IMR-90 (cell line): ENCODE data around the gene TECTA. TPM values are rescaled to one million over a fixed set of nuclear protein-coding genes. Genes with fewer than 3 reads are reported as not detected.

ENCODE experiments used
- ATAC-seq: fragments of 200-7000 bp; cut with Tn5 transposase; 2 replicates; pipeline ENCODE4 v1.9.1; 2020; ENCODE audit warnings: low read depth, mild to moderate bottlenecking, moderate library complexity
- BruUV-seq: library from RNA; stranded (reverse); fragments of 400-500 nt; replicated peaks from 2 replicates; lab custom pipeline; 2021; lab: Mats Ljungman, UMichigan
- CTCF ChIA-PET: fragments of 300-600 bp; formaldehyde crosslinking; extraction: SDS; loops from one replicate; lab custom pipeline; 2021; ENCODE audit warnings: antibody characterized with exemption; lab: Yijun Ruan, JAX
- POLR2A ChIA-PET: fragments of 300-600 bp; sonication (Branson Sonifier 250); formaldehyde crosslinking; loops from one replicate; lab custom pipeline; 2022; ENCODE audit warnings: antibody characterized with exemption; ENCODE audit not compliant: unreplicated experiment; lab: Charles Lee
- DNase-seq: peaks from one replicate; pipeline ENCODE4 v3.0.0; 2013
- H2AFZ ChIP-seq: replicated peaks from 2 replicates; pipeline ENCODE3; 2013; ENCODE audit warnings: low read length, mild to moderate bottlenecking; ENCODE audit not compliant: poor library complexity
- H2AK5ac ChIP-seq: 2 replicates; pipeline ENCODE4 v1.6.1; 2013; ENCODE audit warnings: low read depth, low read length, inconsistent platforms
- H2AK9ac ChIP-seq: replicated peaks from 2 replicates; pipeline ENCODE3; 2013; ENCODE audit warnings: mild to moderate bottlenecking, low read depth, low read length, moderate library complexity; ENCODE audit not compliant: poor library complexity
- H2BK120ac ChIP-seq: 2 replicates; pipeline ENCODE4 v1.6.1; 2013; ENCODE audit warnings: low read depth, low read length, inconsistent platforms
- H2BK15ac ChIP-seq: 3 replicates; pipeline ENCODE4 v1.6.1; 2013; ENCODE audit warnings: low read depth, low read length, inconsistent platforms
- H2BK20ac ChIP-seq: 2 replicates; pipeline ENCODE4 v1.6.1; 2013; ENCODE audit warnings: low read depth, mild to moderate bottlenecking, inconsistent platforms, low read length, moderate library complexity
- H2BK5ac ChIP-seq: 2 replicates; pipeline ENCODE4 v1.6.1; 2013; ENCODE audit warnings: mild to moderate bottlenecking, low read depth, low read length, inconsistent platforms; ENCODE audit not compliant: poor library complexity, severe bottlenecking
- H3K14ac ChIP-seq: replicated peaks from 2 replicates; pipeline ENCODE4 v1.6.1; 2013; ENCODE audit warnings: low read depth, low read length, inconsistent platforms
- H3K18ac ChIP-seq: 2 replicates; pipeline ENCODE4 v1.6.1; 2013; ENCODE audit warnings: low read depth, low read length, control low read depth
- H3K23ac ChIP-seq: 2 replicates; pipeline ENCODE4 v1.6.1; 2013; ENCODE audit warnings: low read depth, low read length, inconsistent platforms
- H3K27ac ChIP-seq: 2 replicates; pipeline ENCODE4 v1.5.1; 2013; ENCODE audit warnings: mild to moderate bottlenecking, control low read depth, low read length; ENCODE audit not compliant: insufficient read depth
- H3K27me3 ChIP-seq: 2 replicates; pipeline ENCODE4 v1.6.1; 2013; ENCODE audit warnings: low read length; ENCODE audit not compliant: control insufficient read depth, insufficient read depth
- H3K36me3 ChIP-seq: 2 replicates; pipeline ENCODE4 v1.6.1; 2013; ENCODE audit warnings: low read length, mixed read lengths; ENCODE audit not compliant: control insufficient read depth, insufficient read depth
- H3K4ac ChIP-seq: 2 replicates; pipeline ENCODE4 v1.6.1; 2013; ENCODE audit warnings: low read depth, low read length, inconsistent platforms
- H3K4me1 ChIP-seq: 2 replicates; pipeline ENCODE4 v1.6.1; 2013; ENCODE audit warnings: low read length, mixed read lengths; ENCODE audit not compliant: control insufficient read depth, insufficient read depth
- H3K4me2 ChIP-seq: 2 replicates; pipeline ENCODE4 v1.6.1; 2013; ENCODE audit warnings: low read depth, mild to moderate bottlenecking, control low read depth, low read length, moderate library complexity
- H3K4me3 ChIP-seq: 2 replicates; pipeline ENCODE4 v1.5.1; 2013; ENCODE audit warnings: low read depth, mild to moderate bottlenecking, control low read depth, low read length, moderate library complexity; ENCODE audit not compliant: insufficient read depth
- H3K56ac ChIP-seq: 2 replicates; pipeline ENCODE4 v1.6.1; 2013; ENCODE audit warnings: low read length, inconsistent platforms; ENCODE audit not compliant: insufficient read depth; ENCODE audit errors: extremely low read depth
- H3K79me1 ChIP-seq, 2 experiments: 2 replicates each; pipeline ENCODE4 v1.6.1; 2013; ENCODE audit warnings: low read length in 2 of 2, inconsistent platforms in 1 of 2, low read depth in 1 of 2
- H3K9ac ChIP-seq: 2 replicates; pipeline ENCODE4 v1.6.1; 2013; ENCODE audit warnings: low read depth, low read length, control low read depth
- H3K9me1 ChIP-seq: 2 replicates; pipeline ENCODE4 v1.6.1; 2013; ENCODE audit warnings: low read length, inconsistent platforms; ENCODE audit not compliant: insufficient read depth
- H3K9me3 ChIP-seq: 2 replicates; pipeline ENCODE4 v1.6.1; 2013; ENCODE audit warnings: low read length; ENCODE audit not compliant: control insufficient read depth, insufficient read depth
- H4K20me1 ChIP-seq: 2 replicates; pipeline ENCODE4 v1.6.1; 2013; ENCODE audit warnings: low read length, inconsistent platforms; ENCODE audit not compliant: insufficient read depth
- H4K5ac ChIP-seq: 2 replicates; pipeline ENCODE4 v1.6.1; 2013; ENCODE audit warnings: mild to moderate bottlenecking, low read depth, low read length, control low read depth
- H4K8ac ChIP-seq, 2 experiments: 2 replicates each; pipeline ENCODE4 v1.6.1; 2013; ENCODE audit warnings: low read depth in 2 of 2, low read length in 2 of 2, control low read depth in 1 of 2, inconsistent platforms in 1 of 2
- H4K91ac ChIP-seq: 2 replicates; pipeline ENCODE4 v1.6.1; 2013; ENCODE audit warnings: low read depth, low read length, inconsistent platforms; ENCODE audit not compliant: insufficient read depth
- CEBPB ChIP-seq: IDR thresholded peaks from 2 replicates; pipeline ENCODE4 v1.6.1; 2012; ENCODE audit warnings: low read depth, low read length, improper control_type of control experiment
- CHD1 ChIP-seq: IDR thresholded peaks from 2 replicates; pipeline ENCODE4 v1.6.1; 2012; ENCODE audit warnings: low read depth, low read length, improper control_type of control experiment
- CTCF ChIP-seq: conservative IDR thresholded peaks from 2 replicates; pipeline ENCODE4 v1.5.1; 2012; ENCODE audit warnings: mild to moderate bottlenecking, low read depth, low read length, improper control_type of control experiment
- ELK1 ChIP-seq: fragments of 150-350 bp; IDR thresholded peaks from 2 replicates; pipeline ENCODE4 v1.6.1; 2016; ENCODE audit warnings: low read depth, mild to moderate bottlenecking, low read length, moderate library complexity, borderline replicate concordance
- FOS ChIP-seq: fragments of 150-350 bp; IDR thresholded peaks from 2 replicates; pipeline ENCODE4 v1.6.1; 2016; ENCODE audit warnings: low read depth, low read length
- MAFK ChIP-seq: IDR thresholded peaks from 2 replicates; pipeline ENCODE4 v1.6.1; 2012; ENCODE audit warnings: low read depth, low read length, improper control_type of control experiment
- MAZ ChIP-seq: IDR thresholded peaks from 2 replicates; pipeline ENCODE4 v1.6.1; 2012; ENCODE audit warnings: low read depth, mild to moderate bottlenecking, low read length, improper control_type of control experiment, moderate library complexity, borderline replicate concordance
- NFE2L2 ChIP-seq: fragments of 150-350 bp; IDR thresholded peaks from 2 replicates; pipeline ENCODE4 v1.6.1; 2016; ENCODE audit warnings: low read depth, mild to moderate bottlenecking, low read length
- POLR2A ChIP-seq: IDR thresholded peaks from 2 replicates; pipeline ENCODE4 v1.6.1; 2012; ENCODE audit warnings: mild to moderate bottlenecking, low read depth, low read length
- RAD21 ChIP-seq: IDR thresholded peaks from 2 replicates; pipeline ENCODE4 v1.6.1; 2012; ENCODE audit warnings: low read length, improper control_type of control experiment
- RCOR1 ChIP-seq: IDR thresholded peaks from 2 replicates; pipeline ENCODE4 v1.6.1; 2012; ENCODE audit warnings: mild to moderate bottlenecking, low read length, improper control_type of control experiment; ENCODE audit not compliant: insufficient replicate concordance
- SMC3 ChIP-seq: fragments of 150-350 bp; IDR thresholded peaks from 2 replicates; pipeline ENCODE4 v1.6.1; 2016; ENCODE audit warnings: low read depth, mild to moderate bottlenecking, antibody characterized with exemption, low read length, moderate library complexity
- USF2 ChIP-seq: fragments of 150-350 bp; IDR thresholded peaks from 2 replicates; pipeline ENCODE4 v1.6.1; 2017; ENCODE audit warnings: mild to moderate bottlenecking, antibody characterized with exemption, low read length, low read depth
- WGBS, 2 experiments: methylation state at CpG; one replicate each; pipeline versions ENCODE4 v1.1.5 to v1.1.7; 2013; ENCODE audit warnings: missing lambda C conversion rate in 2 of 2; ENCODE audit not compliant: insufficient read length in 1 of 2; ENCODE audit errors: extremely low coverage in 2 of 2; 5-methylcytosine and 5-hydroxymethylcytosine counted together
- dilution Hi-C: fragments of 300-500 bp; cut with HindIII; formaldehyde crosslinking; loops from one replicate; pipeline ENCODE4 v1.14.3; 2018; ENCODE audit warnings: low sequenced_read_pairs; ENCODE audit not compliant: unreplicated experiment
- in situ Hi-C: fragments of 300-500 bp; cut with MboI; formaldehyde crosslinking; loops from 3 replicates; pipeline ENCODE4 v1.14.3; 2019; ENCODE audit warnings: low sequenced_read_pairs, inconsistent platforms, mixed read lengths
- intact Hi-C: fragments of 100-400 bp; cut with micrococcal nuclease; formaldehyde crosslinking; loops from 2 replicates; pipeline ENCODE4 v1.10.0; 2022
- polyA plus RNA-seq, 3 experiments: library from polyadenylated mRNA; depleted of rRNA; stranded (reverse); fragments of >200 nt; gene quantifications; 2 replicates each; pipeline ENCODE4 v1.2.3, GENCODE V29; 2012; ENCODE audit warnings: low replicate concordance in 1 of 3
- total RNA-seq: library from RNA; depleted of rRNA; stranded (reverse); fragments of >200 nt; gene quantifications from 2 replicates; pipeline ENCODE4 v1.2.3, GENCODE V29; 2012

Gene TECTA
- total and polyA plus RNA-seq, 2 of the 4 experiments (the other 2 are of a cell fraction): 0.17 to 0.18 TPM

GRCh38 chr11:121211626-121212025, 110.6 kb downstream of the TECTA start:
- no peak overlapping the region for H2BK5ac ChIP-seq
- H3K4ac ChIP-seq: no peak overlapping the region
- in situ Hi-C loops: no loop called here
- ATAC-seq (no peak), DNase-seq (no peak)
- WGBS, 2 experiments: no CpG with 5 or more reads among the region's 1 CpG
- no peak overlapping the region for H3K9ac ChIP-seq
- peaks cover 2% of the 10 kb centered on the region for H3K27me3 ChIP-seq
- H2AK9ac ChIP-seq: no peak overlapping the region
- no peaks in the 10 kb centered on the region for H3K9me1 ChIP-seq
- no peak overlapping the region for H2AK5ac ChIP-seq
- H3K79me1 ChIP-seq: no peaks in the 10 kb centered on the region
- no peak overlapping the region for H2BK20ac ChIP-seq
- no peaks in the 10 kb centered on the region for H4K20me1 ChIP-seq
- no peak overlapping the region for H3K27ac ChIP-seq
- no peak overlapping the region for H2BK120ac ChIP-seq
- no peaks in the 10 kb centered on the region for H3K4me1 ChIP-seq
- no peak overlapping the region for H3K4me2 ChIP-seq
- BruUV-seq: no TSS peak
- H3K36me3 ChIP-seq: no peaks in the 10 kb centered on the region
- intact Hi-C loops: no loop called here
- ChIA-PET POLR2A (no interaction called here), CTCF (no interaction called here)
- no peak overlapping the region for H2BK15ac ChIP-seq
- H4K5ac ChIP-seq: no peak overlapping the region
- H4K8ac ChIP-seq: no peak overlapping the region
- H3K14ac ChIP-seq: no peak overlapping the region
- H3K23ac ChIP-seq: no peak overlapping the region
- no peak overlapping the region for H3K56ac ChIP-seq
- H3K9me3 ChIP-seq: no peaks in the 10 kb centered on the region
- no peak overlapping the region for H2AFZ ChIP-seq
- no peak overlapping the region for H3K4me3 ChIP-seq
- H3K18ac ChIP-seq: no peak overlapping the region
- no peak overlapping the region for H4K91ac ChIP-seq
- dilution Hi-C loops: no loop called here
- TF ChIP-seq ELK1 (no peak), MAFK (no peak), CTCF (no peak), CEBPB (no peak), SMC3 (no peak), FOS (no peak), RCOR1 (no peak), NFE2L2 (no peak), CHD1 (no peak), USF2 (no peak), RAD21 (no peak), POLR2A (no peak), MAZ (no peak)
